ENCODE measurements around the gene PEPD.

The PEPD gene

GRCh38 chr19:33416307-33417215, 105.0 kb downstream of the PEPD start:
- DNase-seq = peak; percentile 51

- DNase-seq = no peak
Observed at GRCh38 chr19:33414667-33415605, 106.7 kb downstream of the PEPD start.

GRCh38 chr19:33413868-33414666, 107.5 kb downstream of the PEPD start:
- no peak for DNase-seq

GRCh38 chr19:33413426-33413725, 108.2 kb downstream of the PEPD start:
- no peak for DNase-seq

DNA sequence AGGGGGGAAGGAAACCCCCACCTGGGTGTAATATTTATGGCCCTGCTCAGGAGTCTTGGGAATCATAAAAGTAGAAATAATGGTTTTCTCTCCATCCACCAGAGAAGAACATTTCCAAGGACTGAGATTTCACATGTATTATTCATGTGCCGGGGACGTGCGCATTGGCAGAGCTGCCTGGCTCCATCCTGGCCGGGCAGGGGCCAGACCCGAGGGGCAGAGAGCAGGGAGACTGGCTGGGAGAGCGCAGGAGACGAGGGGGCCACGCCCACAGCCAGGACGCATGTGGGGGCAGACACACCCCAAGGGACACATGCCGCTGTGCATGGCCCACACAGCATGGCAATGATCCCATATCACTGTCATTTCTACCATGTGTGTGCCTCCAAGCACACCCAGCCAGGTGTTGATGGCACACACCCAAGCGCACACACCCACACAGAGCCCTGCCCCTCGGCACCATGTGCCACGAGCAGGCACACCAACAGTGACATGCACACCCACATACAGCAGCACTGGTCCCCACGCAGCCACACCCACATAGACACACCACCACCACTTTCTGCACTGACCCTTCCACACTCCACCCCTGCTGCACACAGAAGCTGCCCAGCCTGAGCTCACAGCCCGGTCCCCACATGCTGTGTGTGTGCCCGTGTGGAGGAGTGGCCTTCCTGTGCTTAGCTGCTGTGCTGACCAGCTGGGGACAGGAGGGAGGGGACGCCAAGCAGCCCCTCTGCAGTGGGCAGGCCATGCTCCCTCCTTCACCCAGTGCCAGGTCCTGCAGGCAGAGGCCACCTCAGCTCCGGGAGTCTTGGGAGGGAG, 108.8 kb downstream of the PEPD start:
- DNase-seq = no peak

DNA sequence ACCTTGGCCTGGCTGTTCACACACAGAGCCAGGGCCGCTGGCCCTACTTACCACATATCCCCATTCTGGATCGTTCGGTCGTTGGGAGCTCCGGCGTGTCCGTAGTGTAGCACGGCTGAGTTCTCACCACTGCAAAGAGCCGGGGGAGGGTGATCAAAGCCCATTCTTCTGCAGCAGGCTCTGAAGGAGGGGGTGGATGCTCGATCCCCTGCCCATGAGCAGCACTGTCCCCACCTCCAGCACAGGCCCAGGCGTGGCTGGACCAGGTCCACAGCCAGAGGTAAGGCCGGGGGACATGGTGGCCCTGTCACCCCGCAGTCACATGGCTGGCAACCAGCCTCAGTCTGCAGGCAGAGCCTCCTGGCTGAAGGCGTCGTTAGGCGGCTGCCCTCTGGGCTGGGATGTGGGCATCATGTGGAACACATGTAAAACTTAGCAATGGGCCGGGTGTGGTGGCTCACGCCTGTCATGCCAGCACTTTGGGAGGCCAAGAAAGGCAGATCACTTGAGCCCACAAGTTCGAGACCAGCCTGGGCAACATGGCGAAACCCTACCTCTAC, 109.9 kb downstream of the PEPD start:
- DNase-seq = no peak

- DNase-seq = no peak
Observed at GRCh38 chr19:33410915-33411401, 110.6 kb downstream of the PEPD start.

- DNase-seq = no peak
Observed at GRCh38 chr19:33409906-33410685, 111.5 kb downstream of the PEPD start.

DNA sequence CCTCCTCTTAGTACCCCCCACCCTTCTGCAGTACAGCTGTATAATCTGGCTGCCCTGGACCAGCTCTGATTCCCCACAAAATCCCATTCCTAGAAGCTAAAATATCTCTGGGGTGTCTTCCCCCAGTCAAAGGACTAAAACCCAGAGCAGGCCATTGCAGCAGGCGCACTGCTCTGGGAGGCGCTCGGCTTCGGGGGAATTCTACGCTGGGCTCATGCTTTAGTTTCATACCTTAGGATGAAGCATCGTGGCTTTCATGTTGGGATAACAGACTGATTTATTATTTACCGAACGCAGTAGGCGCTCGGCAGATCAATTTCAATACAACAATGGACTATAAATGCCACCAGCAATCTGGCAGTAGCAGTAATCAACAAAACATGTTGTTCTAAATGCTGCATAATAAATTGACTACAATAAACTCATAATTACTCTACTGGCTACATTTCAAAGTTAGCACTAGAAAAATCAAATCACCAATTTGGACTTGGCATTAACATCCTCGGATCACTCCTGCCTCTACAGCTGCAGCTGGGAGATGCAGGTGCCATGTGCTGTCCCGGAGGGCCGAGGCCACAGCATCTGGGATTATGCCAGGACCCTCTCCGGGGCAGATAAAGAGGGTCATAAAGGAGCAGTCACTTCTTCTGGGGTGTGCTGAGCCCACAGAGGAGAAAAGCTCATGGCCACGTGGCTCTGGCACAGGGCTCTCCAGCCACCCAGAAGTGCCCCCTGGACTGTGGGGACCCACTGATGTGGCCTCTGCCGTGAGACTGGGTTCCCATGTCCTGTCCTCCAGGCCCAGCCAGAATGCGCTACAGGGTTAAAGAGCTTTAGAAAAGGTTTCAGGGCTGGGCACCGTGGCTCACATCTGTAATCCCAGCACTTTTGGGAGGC, 112.8 kb downstream of the PEPD start:
- no peak for DNase-seq

DNA sequence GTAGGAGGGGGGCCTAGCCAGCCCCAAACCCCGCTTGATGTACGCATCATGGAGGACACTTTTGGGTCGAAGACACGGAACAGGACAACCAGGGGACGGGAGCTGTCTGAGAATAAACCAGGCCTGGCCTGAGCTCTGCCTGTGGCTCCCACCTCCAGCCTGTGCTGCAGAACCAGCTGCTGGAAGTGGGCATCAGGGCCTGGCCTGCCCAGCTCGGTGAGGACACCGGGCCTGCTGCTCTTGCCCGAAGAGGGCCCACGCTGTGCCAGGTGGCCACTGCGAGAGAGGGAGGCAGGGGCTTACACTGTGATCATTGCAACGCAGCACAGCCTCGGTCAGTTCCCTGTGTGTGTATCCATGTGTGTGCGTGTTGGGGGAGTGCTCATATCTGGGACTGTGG, 113.5 kb downstream of the PEPD start:
- no peak for DNase-seq

GRCh38 chr19:33407716-33408115, 113.9 kb downstream of the PEPD start:
- no peak for DNase-seq

DNA sequence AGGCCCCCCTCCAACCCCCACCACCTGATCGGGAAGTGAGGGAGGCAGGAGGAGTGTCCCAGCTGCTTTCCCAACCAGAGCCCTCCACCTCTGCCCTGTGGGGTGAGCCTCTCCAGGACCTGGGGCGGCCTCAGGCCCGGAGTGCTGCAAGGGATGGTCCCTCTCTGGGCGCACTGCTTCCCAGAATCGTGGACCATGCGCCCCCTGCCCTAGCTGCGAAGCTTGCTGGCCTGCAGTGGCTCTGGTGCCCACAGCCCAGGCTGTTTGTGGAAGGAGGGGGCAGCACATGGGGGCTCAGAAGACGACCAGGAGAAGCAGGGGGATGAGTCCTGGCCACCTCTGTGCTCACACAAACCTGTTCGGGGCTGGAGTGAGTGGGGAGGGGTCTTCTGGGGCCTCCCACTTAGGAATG, 114.4 kb downstream of the PEPD start:
- DNase-seq = no peak

DNA sequence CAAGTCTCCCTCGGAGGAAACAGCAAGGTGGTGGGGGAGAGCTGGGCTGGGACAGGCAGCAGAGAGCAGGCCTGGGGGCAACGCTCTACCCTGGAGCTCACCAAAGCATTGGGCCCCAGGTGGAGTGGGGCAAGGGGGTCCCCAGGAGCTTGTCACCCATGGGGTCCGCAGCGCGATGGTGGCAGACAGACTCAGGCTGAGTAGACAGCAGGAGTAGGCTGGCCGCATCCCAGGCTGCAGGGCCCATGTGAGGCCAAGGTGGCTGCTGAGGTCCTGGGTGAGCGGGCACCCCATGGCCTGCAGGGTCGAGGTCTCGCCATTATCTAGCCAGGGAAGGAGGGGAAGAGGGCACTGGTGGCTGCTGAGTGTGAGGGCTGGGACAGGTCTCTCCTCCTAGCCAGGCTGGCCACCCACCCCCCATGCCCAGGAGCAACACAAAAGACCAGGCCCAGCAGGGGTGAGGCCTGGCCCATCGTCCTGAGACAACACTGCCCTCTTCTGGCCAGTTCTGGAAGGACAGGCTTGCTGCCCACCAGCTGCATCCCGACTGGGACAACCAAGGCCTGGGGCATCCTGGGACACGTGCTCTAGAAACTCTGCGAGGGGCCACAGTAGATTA, 115.0 kb downstream of the PEPD start:
- DNase-seq = peak; percentile 26

- no peak for DNase-seq
Observed at GRCh38 chr19:33405553-33406461, 115.8 kb downstream of the PEPD start.

GRCh38 chr19:33405254-33405552, 116.4 kb downstream of the PEPD start:
- no peak for DNase-seq

- DNase-seq = no peak
Observed at GRCh38 chr19:33404506-33405253, 116.9 kb downstream of the PEPD start.

DNA sequence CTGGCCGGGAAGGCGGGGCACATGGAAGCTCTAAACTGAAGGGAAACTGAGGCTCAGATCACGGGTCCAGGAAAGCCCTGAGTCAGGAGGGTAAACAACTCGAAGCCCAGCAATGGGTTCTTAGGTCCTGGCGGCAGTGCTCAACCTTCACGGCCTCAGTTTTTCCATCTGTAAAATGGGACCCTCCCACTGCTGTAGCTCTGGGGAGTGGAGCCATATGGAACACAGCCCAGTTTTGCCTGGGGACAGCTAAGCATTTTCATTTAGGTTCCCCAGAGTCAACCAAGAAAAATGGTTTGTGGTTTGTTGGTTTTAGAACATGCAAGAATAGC, 117.7 kb downstream of the PEPD start:
- no peak for DNase-seq

All from NCI-H1092 treated with DMSO at 0.1 percent for 48 hours (cell line).